Gastroesophageal sphincter (tissue), 4 donors: ENCODE measurements around the gene PRKAG2. TPM values are rescaled to one million over a fixed set of nuclear protein-coding genes. Genes with fewer than 3 reads are reported as not detected.
A peak's percentile ranks its signal among the peaks of the same experiment; 100 is the strongest.

Experiments used
- ATAC-seq: fragments of 150-250 bp; one replicate; pipeline ENCODE4 v1.9.1; 2016; ENCODE audit warnings: mild to moderate bottlenecking, moderate library complexity
- H3K27ac ChIP-seq, 4 donors: fragments of 200-600 bp; sonication (generic) in 3 of 4; 1 replicate in 3 of 4; 2 replicates in 1 of 4; pipeline ENCODE4 v1.5.1; 2016 to 2019
- H3K27me3 ChIP-seq: fragments of 200-600 bp; sonication (generic); one replicate; pipeline ENCODE4 v1.5.1; 2019
- H3K36me3 ChIP-seq, 2 donors: fragments of 200-600 bp; sonication (generic); one replicate each; pipeline ENCODE4 v1.5.1; 2019; ENCODE audit warnings: control low read depth in 1 of 2
- H3K4me1 ChIP-seq, 3 donors: fragments of 200-600 bp; sonication (generic); 1 replicate in 2 of 3; 2 replicates in 1 of 3; pipeline ENCODE4 v1.5.1; 2016 to 2019; ENCODE audit warnings: control low read depth in 2 of 3
- H3K4me3 ChIP-seq, 2 donors: fragments of 200-600 bp; sonication (generic); one replicate each; pipeline ENCODE4 v1.5.1; 2019; ENCODE audit warnings: mild to moderate bottlenecking in 1 of 2, moderate library complexity in 1 of 2
- H3K9me3 ChIP-seq, 3 donors: fragments of 200-600 bp; sonication (generic); one replicate each; pipeline ENCODE4 v1.5.1; 2017 to 2019; ENCODE audit warnings: control low read depth in 2 of 3
- CTCF ChIP-seq, 4 experiments: fragments of 200-600 bp in 2 of 4; fragments of 450-650 bp in 2 of 4; sonication (generic) in 1 of 4; IDR thresholded peaks; one replicate each; pipeline ENCODE4 v1.5.1; 2017 to 2019; ENCODE audit warnings: antibody characterized with exemption in 4 of 4, mild to moderate bottlenecking in 2 of 4, moderate library complexity in 2 of 4
- EP300 ChIP-seq: sonication (generic); formaldehyde crosslinking; IDR thresholded peaks from one replicate; pipeline ENCODE4 v1.6.1; 2017; ENCODE audit warnings: antibody characterized with exemption, mild to moderate bottlenecking
- POLR2A ChIP-seq, 2 donors: fragments of 450-650 bp; IDR thresholded peaks; one replicate each; pipeline ENCODE4 v1.6.1; 2017; ENCODE audit warnings: antibody characterized with exemption in 2 of 2, mild to moderate bottlenecking in 2 of 2, moderate library complexity in 1 of 2
- POLR2AphosphoS5 ChIP-seq: sonication (generic); formaldehyde crosslinking; IDR thresholded peaks from one replicate; pipeline ENCODE4 v1.6.1; 2017; ENCODE audit warnings: antibody characterized with exemption
- WGBS, 2 donors: methylation state at CpG; one replicate each; pipeline ENCODE4 v1.1.5; 2018; ENCODE audit warnings: low coverage in 1 of 2; 5-methylcytosine and 5-hydroxymethylcytosine counted together
- total RNA-seq, 4 donors: library from RNA; depleted of rRNA; stranded (reverse); fragments of >200 nt; gene quantifications; one replicate each; pipeline ENCODE4 v1.1.0, GENCODE V29; 2016

The PRKAG2 gene
- total RNA-seq, 4 donors from 2014 or later: 48.9 to 89.0 (median 75.7) TPM

GRCh38 chr7:151572136-151572535, 304.8 kb downstream of the PRKAG2 start:
- peaks cover 0 to 11% (median 4%) of the 10 kb centered on the region in 3 donors for H3K4me1 ChIP-seq
- 90% methylated on average over 2 of the region's 2 CpGs; no CpG with 5 or more reads in 1 of the 2 donors for WGBS, 2 donors

GRCh38 chr7:151571471-151571870, 305.4 kb downstream of the PRKAG2 start:
- ATAC-seq: no peak
- TF ChIP-seq EP300 (no peak), CTCF (IDR thresholded peaks at IDR 0.05) (no peak), POLR2A (IDR thresholded peaks at IDR 0.05) (no peak), POLR2AphosphoS5 (no peak)
- WGBS, 2 donors: 80 to 89% methylated on average over 3 to 5 of the region's 5 CpGs
- no peaks in the 10 kb centered on the region for H3K9me3 ChIP-seq
- no peak overlapping the region for H3K4me3 ChIP-seq
- no peak overlapping the region for H3K27ac ChIP-seq
- H3K4me1 ChIP-seq: peaks cover 0 to 17% (median 11%) of the 10 kb centered on the region in 3 donors
- H3K36me3 ChIP-seq: peaks cover 0 to 29% of the 10 kb centered on the region in 2 donors
- H3K27me3 ChIP-seq: no peaks in the 10 kb centered on the region

More at GRCh38 chr7:151572136-151572535, 304.8 kb downstream of the PRKAG2 start:
- no peak overlapping the region for H3K27ac ChIP-seq
- no peak overlapping the region for H3K4me3 ChIP-seq
- H3K27me3 ChIP-seq: no peaks in the 10 kb centered on the region
- TF ChIP-seq CTCF (IDR thresholded peaks at IDR 0.05): no peak
- TF ChIP-seq EP300: no peak
- no peak for TF ChIP-seq POLR2AphosphoS5
- no peak for TF ChIP-seq POLR2A (IDR thresholded peaks at IDR 0.05)
- ATAC-seq: no peak
- no peaks in the 10 kb centered on the region for H3K9me3 ChIP-seq
- peaks cover 0 to 29% of the 10 kb centered on the region in 2 donors for H3K36me3 ChIP-seq

- Histone ChIP-seq H3K27me3 (no peaks in the 10 kb centered on the region), H3K4me1 (peaks cover 0 to 22% (median 11%) of the 10 kb centered on the region in 3 donors), H3K27ac (no peak overlapping the region), H3K4me3 (no peak overlapping the region), H3K36me3 (peaks cover 0 to 32% of the 10 kb centered on the region in 2 donors), H3K9me3 (no peaks in the 10 kb centered on the region)
- no peak for ATAC-seq
- TF ChIP-seq POLR2AphosphoS5: no peak
- TF ChIP-seq POLR2A (IDR thresholded peaks at IDR 0.05): no peak
- no peak for TF ChIP-seq EP300
- peak; percentile 26 to 50 (median 42) for TF ChIP-seq CTCF (IDR thresholded peaks at IDR 0.05)
These were observed 306.5 kb downstream of the PRKAG2 start for GRCh38 chr7:151570366-151570915.

- H3K36me3 ChIP-seq: peaks cover 0 to 42% of the 10 kb centered on the region in 2 donors
- no peak overlapping the region for H3K27ac ChIP-seq
- WGBS, 2 donors: 84 to 85% methylated on average over 9 to 16 of the region's 20 CpGs
- H3K4me3 ChIP-seq: no peak overlapping the region
- TF ChIP-seq EP300 (no peak), POLR2AphosphoS5 (no peak), CTCF (IDR thresholded peaks at IDR 0.05) (no peak), POLR2A (IDR thresholded peaks at IDR 0.05) (no peak)
- no peaks in the 10 kb centered on the region for H3K9me3 ChIP-seq
- peaks cover 0 to 22% (median 11%) of the 10 kb centered on the region in 3 donors for H3K4me1 ChIP-seq
- no peak for ATAC-seq
- no peaks in the 10 kb centered on the region for H3K27me3 ChIP-seq
These were observed 307.7 kb downstream of the PRKAG2 start for GRCh38 chr7:151568956-151569940.
